PFSK-1 (cell line): ENCODE results near the gene CCSER1.

Experiments
- FOXP2 ChIP-seq: optimal IDR thresholded peaks from 2 replicates; pipeline ENCODE3; 2011; ENCODE audit warnings: borderline replicate concordance, control low read depth, inconsistent platforms; ENCODE audit not compliant: insufficient read depth; ENCODE audit errors: extremely low read length, extremely low read depth
- POLR2AphosphoS5 ChIP-seq: IDR thresholded peaks from 2 replicates; pipeline ENCODE4 v1.6.1; 2012; ENCODE audit warnings: low read depth, mild to moderate bottlenecking, control low read depth, low read length, moderate library complexity
- REST ChIP-seq, 2 experiments: IDR thresholded peaks; 2 replicates each; pipeline versions ENCODE4 v1.6.1 to v1.8.0; 2011 to 2012; ENCODE audit warnings: low read depth in 2 of 2, low read length in 2 of 2, control low read depth in 1 of 2, inconsistent platforms in 1 of 2, mild to moderate bottlenecking in 1 of 2, moderate library complexity in 1 of 2; ENCODE audit not compliant: insufficient read depth in 1 of 2
- SIN3A ChIP-seq: IDR thresholded peaks from 2 replicates; pipeline ENCODE4 v1.6.1; 2012; ENCODE audit warnings: mild to moderate bottlenecking, low read length, moderate library complexity, borderline replicate concordance; ENCODE audit not compliant: insufficient read depth
- TAF1 ChIP-seq: IDR thresholded peaks from 2 replicates; pipeline ENCODE4 v1.6.1; 2012; ENCODE audit warnings: low read length, control low read depth, borderline replicate concordance; ENCODE audit not compliant: insufficient read depth

- TF ChIP-seq REST (IDR thresholded peaks at IDR 0.05; ENCODE audit: insufficient read depth in 1 of 2, low read depth in 2 of 2, low read length in 2 of 2) (no peak), POLR2AphosphoS5 (no peak), SIN3A (no peak), TAF1 (no peak), FOXP2 (no peak)
Observed at GRCh38 chr4:91577864-91578263, 1450.7 kb downstream of the CCSER1 start.
